ENCODE measurements around the gene VSIG4.
"Not testable (repeated sequence)": the region's sequence is repeated elsewhere in the genome, so short reads cannot be mapped to it uniquely, and the experiment has no call there.

VSIG4 gene, protein sequence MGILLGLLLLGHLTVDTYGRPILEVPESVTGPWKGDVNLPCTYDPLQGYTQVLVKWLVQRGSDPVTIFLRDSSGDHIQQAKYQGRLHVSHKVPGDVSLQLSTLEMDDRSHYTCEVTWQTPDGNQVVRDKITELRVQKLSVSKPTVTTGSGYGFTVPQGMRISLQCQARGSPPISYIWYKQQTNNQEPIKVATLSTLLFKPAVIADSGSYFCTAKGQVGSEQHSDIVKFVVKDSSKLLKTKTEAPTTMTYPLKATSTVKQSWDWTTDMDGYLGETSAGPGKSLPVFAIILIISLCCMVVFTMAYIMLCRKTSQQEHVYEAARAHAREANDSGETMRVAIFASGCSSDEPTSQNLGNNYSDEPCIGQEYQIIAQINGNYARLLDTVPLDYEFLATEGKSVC

DNA sequence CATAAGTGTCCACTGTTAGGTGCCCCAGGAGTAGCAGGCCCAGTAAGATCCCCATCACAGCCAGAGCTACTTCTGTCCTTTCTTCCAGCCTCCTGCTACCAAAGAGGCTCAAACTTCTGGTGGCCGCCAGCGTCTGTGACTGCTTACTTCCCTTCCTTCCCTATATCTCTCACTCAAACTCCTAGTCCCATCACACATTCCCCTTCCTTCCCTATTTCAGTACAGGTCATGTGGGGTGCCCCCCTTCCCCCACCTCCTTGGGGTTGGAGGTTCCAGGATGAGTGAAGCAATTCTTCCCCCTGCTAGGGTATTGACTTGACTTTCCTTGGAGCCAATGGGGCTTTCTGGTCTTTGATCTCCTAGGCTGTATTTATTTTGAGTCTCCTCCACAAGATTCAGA, at the start of gene VSIG4:
Gene VSIG4, minus strand, starts transcription at position 137 of the 400 bp plus-strand sequence. Its CDS starts 82 bp downstream, at position 55.
- DNase-seq (ENCODE audit: low read depth in 2 of 2) = no peak

DNA sequence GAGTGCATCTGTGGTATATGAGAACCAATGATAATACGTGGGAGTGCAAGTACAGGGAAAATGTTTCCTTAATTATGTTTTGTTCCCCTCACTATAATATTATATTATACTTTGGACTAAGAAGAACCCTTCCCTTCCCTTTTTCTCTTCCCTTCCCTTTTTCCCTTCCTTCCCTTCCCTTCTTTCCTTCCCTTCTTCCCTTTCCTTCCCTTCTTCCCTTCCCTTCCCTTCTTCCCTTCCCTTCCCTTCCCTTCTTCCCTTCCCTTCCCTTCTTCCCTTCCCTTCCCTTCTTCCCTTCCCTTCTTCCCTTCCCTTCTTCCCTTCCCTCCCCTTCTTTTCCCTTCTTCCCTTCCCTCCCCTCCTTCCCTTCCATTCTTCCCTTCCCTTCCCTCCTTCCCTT, 36.9 kb upstream of the VSIG4 start:
- no peak for DNase-seq (ENCODE audit: low read depth in 2 of 2)

DNA sequence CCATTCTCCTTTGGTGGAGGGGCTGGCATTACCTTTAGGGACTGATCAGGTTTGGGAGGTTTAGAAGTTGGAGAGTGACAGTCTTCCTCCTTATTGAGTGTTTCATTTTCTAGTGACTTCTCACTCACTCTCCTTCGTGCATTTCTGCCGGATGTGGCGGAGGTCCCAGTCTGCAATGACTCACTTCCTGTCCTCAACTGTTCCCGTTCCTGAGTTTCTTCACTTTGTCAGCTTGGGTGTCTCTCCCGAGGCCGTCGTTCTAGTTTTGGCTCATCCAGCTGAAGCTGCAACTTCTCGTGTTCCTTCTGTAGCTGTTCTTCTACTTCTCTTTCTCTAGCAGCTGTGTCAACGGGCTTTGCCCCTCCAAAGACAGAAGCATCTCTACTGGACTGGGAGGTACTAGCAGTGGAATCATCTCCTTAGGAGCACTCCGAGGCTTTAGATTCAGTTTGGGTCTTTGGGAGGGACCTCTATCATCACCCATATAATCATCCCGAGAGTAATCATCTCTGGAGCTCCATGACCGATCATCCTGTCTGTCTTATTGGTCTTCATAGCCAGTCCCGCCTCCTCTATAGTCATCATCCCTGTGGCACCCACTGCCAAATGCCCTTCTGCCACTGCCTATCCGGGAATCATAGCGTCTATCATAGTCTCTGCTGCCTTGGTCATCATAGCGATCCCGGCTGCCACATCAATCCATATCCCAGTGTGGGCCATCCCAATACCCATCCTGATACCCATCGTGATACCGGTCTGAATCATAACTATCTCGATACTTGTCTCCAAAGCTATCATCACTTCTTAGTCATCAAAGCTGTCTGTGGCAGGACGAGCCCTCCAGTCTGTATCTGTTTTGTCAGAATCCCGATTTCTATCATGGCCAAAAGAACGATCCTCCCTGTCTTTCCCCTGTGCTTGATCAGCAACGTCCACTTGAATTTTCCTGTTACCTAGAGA, 35.3 kb upstream of the VSIG4 start:
- peak; percentile 12 to 15 for DNase-seq (ENCODE audit: low read depth in 2 of 2)

DNA sequence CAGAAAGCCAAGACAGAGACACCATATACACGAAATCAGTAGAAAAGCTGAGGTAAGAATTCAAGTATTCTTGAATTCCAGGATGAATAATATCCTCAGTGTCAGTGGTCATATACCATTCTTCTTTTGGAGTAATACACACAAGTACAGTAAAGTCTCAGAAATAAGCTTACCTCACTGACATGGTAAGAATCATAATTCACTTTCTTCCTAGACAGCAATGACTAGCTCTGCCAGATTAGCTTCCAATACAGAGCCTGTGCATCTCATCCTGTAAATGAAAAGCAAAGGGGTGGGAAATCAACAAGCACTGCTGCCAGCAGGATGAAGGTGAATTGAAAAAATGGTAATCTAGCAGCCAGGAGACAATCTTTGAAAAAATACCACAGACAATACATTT, 31.2 kb upstream of the VSIG4 start:
- no peak for DNase-seq (ENCODE audit: low read depth in 2 of 2)

DNA sequence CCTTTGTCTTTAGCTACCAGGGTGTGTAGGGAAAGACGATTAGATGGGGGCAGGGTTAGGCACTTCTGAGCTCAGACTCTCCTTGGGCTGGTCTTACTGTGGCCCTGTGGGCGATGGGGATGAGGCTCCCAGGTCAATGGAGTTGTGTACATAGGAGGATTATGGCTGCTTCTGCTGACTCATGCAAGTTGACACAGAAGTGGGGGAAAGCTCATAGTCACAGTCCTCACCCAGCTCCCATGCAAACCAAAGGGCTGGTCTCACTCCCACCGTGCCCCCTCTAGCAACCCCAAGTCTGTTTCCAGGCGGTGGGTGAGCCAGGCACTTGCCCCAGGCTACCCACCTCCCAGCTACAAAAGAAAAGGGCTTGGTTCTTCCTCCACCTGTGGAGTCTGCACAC, 24.4 kb upstream of the VSIG4 start:
- DNase-seq (ENCODE audit: low read depth in 2 of 2) = no peak

DNA sequence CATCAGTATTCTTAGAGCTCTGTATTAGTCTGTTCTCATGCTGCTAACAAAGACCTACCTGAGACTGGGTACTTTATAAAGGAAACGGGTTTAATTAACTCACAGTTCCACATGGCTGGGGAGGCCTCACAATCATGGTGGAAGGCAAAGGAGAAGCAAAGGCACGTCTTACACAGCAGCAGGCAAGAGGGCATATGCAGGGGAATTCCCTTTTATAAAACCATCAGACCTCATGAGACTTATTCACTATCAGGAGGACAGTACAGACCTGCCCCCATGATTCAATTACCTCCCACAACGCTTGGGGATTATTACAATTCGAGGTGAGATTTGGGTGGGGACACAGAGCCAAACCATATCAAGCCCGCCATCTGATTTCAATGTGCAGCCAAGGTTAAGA, 17.1 kb upstream of the VSIG4 start:
- DNase-seq (ENCODE audit: low read depth in 2 of 2) = not testable (repeated sequence)

DNA sequence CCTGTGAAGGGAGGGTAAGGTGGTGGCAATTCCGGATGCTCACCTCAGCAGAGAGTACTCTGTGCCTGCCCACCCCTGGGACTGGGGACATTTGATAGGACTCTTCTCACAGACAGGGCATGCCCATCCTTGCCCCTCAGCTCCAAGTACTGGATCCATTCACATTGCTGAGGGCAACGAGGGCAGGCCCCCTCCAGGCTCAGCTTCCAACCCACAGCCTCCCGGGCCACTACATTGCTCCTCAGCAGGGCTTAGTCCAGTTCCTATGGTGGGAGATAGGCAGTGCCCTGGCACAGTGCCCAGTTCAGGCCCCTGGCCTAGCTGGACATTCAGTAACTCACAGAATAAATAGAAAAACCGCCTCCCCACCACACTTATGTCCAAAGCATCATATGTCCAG, 15.1 kb upstream of the VSIG4 start:
- DNase-seq (ENCODE audit: low read depth in 2 of 2) = no peak

DNA sequence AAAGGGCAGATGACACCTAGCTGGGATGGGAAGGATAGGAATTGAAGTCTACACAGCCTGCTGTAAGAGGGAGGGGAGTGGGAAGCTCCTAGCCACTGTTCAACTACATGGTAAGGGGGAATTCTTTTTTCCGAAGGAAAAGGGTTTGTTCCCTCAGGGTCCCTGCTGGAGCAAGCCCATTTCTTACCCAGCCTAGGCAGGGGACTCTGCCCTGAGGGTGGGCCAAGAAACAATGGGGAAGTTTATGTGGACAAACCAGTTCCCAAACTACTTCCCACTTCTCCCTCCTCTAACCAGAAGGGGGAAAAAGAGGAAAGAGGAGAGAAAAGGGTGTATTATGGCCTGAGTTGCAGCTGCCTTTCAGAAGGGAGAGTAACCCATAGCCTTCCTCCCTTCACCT, 13.5 kb upstream of the VSIG4 start:
- DNase-seq (ENCODE audit: low read depth in 2 of 2) = no peak

DNA sequence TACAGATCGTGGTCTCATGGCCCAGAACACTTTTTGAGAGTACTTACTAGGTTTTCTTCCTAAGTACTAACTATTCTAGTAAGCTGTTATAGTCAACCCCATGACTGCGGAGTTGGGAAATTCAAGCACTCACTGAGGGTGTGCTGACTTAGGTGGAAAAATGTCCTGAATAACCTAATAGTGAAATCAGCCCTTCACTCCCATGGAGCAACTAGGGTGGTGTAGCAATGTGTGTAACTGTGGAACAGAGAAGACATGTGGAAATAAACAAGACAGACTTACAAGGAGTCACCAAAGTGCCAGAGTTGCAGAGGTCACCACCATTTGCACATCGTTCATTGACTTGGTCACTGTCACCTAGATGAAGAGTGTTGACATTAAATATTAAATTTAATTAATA, 12.1 kb upstream of the VSIG4 start:
- no peak for DNase-seq (ENCODE audit: low read depth in 2 of 2)

DNA sequence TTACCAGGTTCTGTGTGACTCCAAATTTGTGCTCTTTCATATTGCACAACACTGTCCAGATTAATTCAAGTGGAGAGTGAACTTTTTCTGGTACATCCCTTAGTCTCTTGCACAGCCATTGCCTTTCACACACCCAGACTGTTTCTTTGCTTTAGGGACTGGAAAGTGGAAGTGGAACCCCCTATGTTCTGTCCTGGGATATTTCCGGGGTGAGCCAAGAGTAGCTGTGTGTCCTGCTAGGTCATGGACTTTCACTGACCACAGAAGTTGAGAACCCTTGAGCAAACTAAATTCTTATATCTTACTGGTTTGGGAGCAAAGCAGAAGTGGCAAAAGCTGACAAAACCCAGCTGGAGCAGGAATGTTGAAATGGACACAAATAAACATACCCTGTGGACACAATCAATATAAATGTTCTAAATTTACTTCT, 10.3 kb upstream of the VSIG4 start:
- DNase-seq (ENCODE audit: low read depth in 2 of 2) = no peak

DNA sequence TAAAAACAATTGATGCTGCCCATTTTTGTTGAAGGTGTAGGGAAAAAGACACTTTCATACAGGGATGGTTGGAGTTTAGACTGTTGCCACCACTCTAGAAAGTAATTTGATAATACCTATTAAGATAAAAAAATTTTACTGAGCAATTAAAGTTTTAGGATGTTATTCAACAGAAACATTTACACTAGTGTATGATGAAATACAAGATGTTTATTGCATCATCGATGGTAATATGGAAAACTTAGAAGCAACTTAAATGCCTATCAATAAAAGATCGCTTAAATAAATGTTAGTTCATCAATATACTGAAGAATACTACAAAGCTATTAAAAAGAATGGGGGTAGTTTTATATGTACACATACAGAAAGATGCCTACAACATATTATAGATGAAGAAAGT, 9.2 kb upstream of the VSIG4 start:
- no peak for DNase-seq (ENCODE audit: low read depth in 2 of 2)

DNA sequence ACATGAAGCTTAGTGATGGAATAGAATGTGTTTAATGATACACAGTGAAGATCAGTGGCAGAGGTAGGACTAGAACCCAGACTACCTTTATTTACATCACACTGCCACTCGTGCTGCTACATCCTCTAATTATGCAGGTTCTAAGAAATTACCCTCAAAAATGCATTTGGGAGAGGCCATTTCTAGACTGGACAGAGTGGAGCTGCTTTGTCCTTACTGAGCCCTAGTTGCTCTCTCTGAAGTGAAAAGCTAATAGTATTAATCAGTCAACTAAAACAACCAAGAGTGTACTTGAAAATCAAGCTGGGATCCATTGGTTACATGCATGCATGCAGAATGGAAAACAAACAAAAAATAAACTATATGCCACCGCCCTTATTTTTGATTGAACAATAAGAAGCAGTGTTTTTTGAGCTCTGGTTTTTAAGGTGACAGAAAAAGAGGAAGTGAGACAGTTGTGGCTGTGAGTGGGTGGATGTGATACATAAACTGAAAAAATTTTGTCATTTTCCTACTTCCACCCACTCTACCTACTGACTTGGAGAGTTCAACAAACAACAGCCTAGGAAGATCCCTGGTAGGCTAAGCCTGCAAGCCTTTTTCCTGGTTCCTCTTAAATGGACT, 6.8 kb upstream of the VSIG4 start:
- DNase-seq (ENCODE audit: low read depth in 2 of 2) = peak in 1 of 2 experiments; percentile 5

DNA sequence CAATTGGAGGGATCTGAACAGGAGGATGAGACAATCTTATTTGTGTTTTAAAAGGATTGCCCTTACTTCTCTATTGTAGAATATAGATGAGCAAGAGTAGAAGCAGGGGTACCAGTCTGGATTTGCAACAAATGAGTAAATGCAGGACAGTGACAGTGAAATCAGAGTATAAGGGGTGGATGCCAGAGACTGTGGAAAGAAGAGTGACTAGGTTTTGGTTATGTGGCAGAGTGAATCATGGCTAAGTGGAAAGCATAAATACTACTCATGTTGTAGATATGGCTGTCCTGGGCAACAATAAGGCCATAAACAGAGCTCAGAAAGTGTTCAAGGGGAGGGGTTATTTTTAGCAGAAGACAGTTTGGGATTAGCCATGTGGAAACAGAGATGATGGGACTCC, 6.0 kb upstream of the VSIG4 start:
- no peak for DNase-seq (ENCODE audit: low read depth in 2 of 2)

DNA sequence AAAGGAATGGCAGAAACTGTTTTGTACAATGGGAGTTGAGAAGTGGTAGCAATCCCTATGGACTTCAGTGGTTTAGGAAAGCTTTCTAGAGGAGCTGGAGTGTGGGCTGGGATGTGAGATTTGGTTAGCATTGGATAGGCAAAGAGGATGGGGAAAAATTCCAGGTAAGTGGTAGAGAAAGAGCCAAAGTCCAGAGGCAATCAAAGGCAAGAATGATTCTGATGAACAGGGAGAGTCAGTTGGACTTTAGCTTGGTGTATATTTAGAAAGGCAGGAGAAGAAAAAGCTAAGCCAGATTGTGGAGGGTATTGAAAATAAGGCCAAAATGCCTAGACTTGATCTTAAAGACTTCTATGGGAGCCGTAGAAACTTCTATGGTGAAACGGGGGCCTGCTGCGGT, 3.7 kb upstream of the VSIG4 start:
- DNase-seq (ENCODE audit: low read depth in 2 of 2) = no peak

DNA sequence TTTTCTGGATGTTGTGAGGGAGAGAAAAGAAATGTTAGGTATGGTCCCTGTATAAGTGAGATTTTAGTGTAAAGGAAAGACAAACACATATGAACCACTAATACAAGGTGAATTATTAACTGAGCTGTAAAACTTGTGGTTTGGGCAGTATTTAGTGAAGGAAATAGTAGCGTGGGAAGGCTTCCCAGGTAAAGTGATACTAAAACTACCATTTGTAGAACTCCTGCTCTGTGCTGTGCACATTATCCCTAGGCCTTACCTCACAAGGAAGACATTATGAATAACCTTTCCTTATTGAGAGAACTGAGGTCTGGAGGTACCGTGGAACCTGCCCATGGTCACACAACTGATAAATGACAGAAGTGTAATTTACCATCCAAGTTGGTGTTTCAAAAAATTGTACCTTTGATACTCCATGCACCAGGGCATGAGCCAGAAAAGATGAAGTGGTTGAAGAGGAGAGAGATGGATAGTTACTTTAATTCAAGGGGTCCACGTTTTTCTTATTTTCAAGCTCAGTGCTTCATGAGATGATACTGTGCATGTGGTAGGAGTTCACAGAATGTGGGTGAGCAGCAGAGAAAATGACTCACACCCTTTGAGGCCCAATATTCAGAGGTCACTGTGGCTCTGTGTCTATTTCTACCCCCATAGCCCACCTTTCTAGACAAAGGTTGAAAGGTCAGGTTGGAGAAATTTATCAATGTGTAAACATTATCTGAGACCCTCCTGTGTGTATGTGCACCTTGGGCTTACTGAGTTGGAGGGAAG, 2.6 kb upstream of the VSIG4 start:
- DNase-seq (ENCODE audit: low read depth in 2 of 2) = no peak

DNA sequence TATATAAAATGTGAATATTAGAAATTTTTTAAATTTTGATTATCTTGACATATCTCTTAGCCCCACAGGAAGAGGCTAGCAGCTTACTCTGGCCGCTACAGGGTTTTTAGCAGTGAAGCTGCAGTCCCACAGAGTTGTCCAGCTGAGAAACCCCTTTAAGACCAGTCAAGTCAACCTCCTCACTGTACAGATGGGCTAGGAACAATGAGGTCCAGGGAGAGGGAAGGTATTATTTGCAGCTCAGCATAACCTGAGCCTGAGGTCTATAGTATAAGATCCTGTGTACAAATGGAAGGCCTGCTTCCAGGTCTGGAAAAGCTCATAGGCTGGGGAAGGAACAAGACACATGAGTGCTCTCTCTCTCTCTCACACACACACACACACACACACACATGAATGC, 1.8 kb downstream of the VSIG4 start:
- no peak for DNase-seq (ENCODE audit: low read depth in 2 of 2)

DNA sequence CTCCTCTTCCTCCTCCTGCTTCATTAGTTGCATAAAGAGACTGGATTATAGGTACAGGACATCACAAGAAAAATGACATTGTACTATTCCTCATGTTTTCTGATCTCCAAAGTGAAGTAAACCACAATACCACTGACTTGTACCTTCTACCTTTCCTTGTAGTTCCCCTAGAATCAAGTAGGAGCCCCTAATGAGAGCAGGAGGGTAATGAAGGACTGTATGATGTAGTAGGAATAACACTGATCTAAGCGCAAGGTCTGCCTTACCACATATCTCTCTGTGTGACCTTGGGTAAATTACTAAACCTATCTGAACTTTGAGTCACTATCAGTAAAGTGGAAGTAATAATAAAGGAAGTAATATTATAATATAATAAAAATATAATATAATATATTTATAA, 3.6 kb downstream of the VSIG4 start:
- no peak for DNase-seq (ENCODE audit: low read depth in 2 of 2)

DNA sequence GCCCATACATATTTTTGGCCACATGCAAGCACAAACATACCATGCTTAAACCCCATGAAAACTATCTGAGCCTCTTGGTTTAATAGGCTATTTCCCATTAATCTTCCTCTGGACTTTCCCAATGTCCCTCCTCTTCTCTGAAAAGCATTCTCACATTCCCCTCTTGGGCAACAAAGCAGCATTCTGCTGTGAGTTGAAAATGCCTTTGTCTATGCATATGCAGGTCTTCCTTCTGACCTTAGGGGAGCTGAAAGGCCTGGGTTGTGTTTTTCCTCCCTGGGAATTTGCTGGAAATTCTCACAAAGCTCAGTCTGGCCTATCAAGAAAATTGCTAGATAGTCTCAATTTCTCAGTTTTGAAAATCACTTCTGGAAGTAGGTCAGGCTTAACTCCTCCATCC, 4.2 kb downstream of the VSIG4 start:
- DNase-seq (ENCODE audit: low read depth in 2 of 2) = no peak

DNA sequence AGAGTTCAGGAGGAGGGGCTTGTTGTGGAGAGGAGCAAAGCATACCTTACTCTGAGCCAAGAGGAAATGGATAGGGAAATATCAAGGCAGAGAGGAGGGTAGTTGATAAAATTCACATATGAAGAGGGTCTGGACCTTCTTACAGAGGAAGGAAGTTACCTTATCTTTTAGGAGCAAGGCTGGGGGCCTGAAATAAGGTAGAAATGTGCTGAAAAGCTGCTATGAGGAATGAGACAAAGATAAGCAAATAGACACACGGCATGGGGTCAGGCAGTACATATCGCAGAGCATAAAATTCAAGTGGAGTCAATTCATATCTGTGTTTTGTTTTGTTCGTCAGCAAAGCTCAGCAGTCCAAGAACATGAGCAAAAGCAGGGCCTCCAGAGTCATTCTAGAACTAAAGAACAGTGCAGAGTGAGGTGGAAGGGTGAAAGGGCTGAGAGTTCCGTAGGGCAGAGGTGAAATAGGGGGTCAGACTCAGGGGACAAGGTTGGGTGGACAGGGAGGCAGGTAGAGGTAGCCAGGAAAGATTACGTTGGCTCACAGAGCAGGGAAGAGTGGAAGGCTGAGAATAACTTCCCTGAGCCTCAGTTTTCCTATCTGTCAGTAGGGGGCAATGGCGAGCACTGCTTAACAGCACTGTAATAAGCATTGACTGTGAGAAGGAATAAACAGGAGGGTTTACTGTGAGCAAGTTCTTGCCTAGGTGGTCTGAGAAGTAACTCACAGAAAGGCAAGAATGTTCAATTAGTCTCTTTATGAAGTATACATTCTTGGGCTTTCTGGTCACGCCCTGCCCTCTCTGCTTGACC, 9.2 kb downstream of the VSIG4 start:
- no peak for DNase-seq (ENCODE audit: low read depth in 2 of 2)

DNA sequence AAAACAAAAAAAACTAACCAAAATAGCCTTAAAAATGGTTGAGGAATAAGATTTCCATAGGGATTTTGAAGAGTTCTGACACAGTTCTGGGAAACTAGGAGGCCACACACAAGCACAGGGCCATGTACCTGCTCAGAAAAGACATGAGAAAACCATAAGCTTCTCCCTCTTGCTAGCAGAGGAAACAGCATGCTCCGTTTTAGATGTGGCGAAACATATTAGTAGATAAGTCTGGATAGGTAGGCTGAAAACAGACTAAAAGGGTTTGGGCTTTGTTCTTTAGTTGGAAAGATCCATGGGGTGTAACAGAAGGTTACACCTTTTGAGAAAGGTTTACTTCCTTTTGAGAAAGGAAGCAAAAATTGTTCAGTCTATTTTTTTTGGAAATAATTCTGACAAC, 10.9 kb downstream of the VSIG4 start:
- no peak for DNase-seq (ENCODE audit: low read depth in 2 of 2)

DNA sequence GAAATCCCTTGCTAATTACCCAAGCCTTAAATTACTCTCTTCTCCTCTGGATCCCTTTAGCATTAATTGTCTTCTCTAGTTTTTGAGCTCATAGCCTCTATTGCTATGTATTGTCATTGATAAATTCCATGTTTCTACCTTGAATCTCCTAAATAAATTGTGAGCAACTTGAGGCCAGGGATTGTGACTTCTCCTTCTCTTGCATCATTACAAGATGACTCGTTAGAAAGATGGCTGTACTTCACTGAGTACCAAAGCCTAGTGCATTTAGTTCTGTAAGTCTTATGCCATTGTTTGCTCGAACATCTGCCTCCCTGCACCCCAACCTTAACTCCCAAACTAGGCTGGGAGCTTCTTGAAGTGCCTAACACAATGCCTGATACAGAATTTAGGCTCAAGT, 15.3 kb downstream of the VSIG4 start:
- no peak for DNase-seq (ENCODE audit: low read depth in 2 of 2)
